Thyroid gland (tissue), 4 donors: ENCODE measurements around the gene TTC1.

Source experiments
- POLR2A ChIP-seq, 2 donors: fragments of 450-650 bp; IDR thresholded peaks; one replicate each; pipeline ENCODE4 v1.6.1; 2017; ENCODE audit warnings: antibody characterized with exemption in 2 of 2, mild to moderate bottlenecking in 2 of 2, moderate library complexity in 1 of 2
- TF ChIP-seq, protein P1 (sequence below), 6 experiments: fragments of 200-600 bp in 3 of 6; fragments of 450-650 bp in 3 of 6; sonication (generic) in 3 of 6; IDR thresholded peaks; one replicate each; pipeline ENCODE4 v1.5.1; 2016 to 2019; ENCODE audit warnings: antibody characterized with exemption in 6 of 6, mild to moderate bottlenecking in 2 of 6, inconsistent platforms in 1 of 6, moderate library complexity in 1 of 6

DNA sequence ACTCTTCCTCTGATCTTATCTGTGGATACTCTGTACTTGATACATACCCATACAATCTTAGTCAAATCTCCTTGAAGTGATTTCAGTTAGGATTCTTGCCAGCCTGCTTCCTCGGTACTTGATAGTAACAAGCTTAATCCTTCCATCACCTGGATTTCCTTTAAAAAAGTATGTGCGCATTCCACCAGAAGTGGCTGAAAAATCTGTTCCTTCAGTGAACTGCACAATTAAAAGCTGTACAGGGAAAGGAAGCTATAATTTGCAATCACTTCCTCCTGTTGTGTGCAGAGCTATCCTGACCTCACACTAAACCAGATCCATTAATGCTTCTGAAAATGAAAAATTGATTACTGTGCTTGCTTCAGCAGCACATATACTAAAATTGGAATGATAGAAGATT, 63.0 kb downstream of the TTC1 start:
- TF ChIP-seq POLR2A (IDR thresholded peaks at IDR 0.05) = no peak
- TF ChIP-seq, protein P1, sequence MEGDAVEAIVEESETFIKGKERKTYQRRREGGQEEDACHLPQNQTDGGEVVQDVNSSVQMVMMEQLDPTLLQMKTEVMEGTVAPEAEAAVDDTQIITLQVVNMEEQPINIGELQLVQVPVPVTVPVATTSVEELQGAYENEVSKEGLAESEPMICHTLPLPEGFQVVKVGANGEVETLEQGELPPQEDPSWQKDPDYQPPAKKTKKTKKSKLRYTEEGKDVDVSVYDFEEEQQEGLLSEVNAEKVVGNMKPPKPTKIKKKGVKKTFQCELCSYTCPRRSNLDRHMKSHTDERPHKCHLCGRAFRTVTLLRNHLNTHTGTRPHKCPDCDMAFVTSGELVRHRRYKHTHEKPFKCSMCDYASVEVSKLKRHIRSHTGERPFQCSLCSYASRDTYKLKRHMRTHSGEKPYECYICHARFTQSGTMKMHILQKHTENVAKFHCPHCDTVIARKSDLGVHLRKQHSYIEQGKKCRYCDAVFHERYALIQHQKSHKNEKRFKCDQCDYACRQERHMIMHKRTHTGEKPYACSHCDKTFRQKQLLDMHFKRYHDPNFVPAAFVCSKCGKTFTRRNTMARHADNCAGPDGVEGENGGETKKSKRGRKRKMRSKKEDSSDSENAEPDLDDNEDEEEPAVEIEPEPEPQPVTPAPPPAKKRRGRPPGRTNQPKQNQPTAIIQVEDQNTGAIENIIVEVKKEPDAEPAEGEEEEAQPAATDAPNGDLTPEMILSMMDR (IDR thresholded peaks at IDR 0.05) = no peak
